Stimulated activated CD8-positive, alpha-beta memory T cell treated with anti-CD3 and anti-CD28 coated beads, Interleukin-15, amount 100 ng/mL, for 4 hours (primary cell): Measurements from ENCODE around the gene CYTH1.

Source experiments
- DNase-seq, 2 donors: peaks; one replicate each; pipeline ENCODE4 v3.0.0-alpha.2; 2020; ENCODE audit warnings: low read depth in 2 of 2

Gene CYTH1

DNA sequence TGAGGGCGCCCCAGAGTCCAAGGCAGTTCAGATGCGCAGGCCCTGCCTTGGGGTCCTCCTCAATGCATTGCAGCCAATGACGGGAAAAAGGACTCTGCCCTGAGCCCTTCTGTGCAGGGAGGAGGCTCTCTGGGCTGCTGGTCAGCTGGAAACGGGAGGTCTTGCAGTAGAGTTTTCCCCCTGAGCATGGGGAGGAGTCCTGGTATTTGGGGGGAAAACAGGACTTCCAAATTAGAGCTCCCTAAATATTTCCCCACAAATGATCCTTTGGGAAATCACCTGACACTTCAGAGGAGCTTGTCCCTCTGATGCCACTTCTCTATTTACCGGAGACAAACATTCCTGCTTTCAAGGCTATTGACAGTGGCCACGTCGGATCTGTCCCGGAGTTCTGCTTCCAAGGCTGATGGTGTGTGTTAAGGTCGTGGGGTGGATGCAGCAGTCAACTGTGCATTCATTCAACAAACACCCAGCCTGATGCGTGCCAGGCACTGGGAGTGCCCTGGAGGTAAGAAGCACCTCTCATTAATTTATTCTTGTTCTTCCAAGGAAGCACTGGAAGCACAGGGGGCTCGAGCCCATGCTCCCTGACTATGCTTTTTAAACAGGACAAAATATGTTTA lies 131.9 kb downstream of the CYTH1 start:
- no peak for DNase-seq

- DNase-seq = no peak
Observed at GRCh38 chr17:78648293-78648692, 133.8 kb downstream of the CYTH1 start.

DNA sequence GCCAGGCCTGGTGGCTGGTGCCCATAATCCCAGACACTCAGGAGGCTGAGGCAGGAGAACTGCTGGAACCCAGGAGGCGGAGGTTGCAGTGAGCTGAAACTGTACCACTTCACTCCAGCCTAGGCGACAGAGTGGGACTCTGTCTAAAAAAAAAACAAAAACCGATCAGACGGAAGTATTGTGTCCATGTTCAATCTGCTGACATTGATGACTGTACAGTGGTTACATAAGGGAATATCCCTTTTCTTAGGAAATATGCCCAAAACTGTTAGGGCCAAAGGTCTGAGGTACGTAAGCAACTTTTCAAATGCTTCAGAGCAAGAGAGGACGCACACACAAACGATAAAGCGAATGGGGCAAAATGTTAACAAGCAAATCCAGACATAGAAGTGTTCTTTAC lies 135.0 kb downstream of the CYTH1 start:
- no peak for DNase-seq

- DNase-seq = peak; percentile 31 to 35
Observed at GRCh38 chr17:78645421-78646295, 136.4 kb downstream of the CYTH1 start.

DNA sequence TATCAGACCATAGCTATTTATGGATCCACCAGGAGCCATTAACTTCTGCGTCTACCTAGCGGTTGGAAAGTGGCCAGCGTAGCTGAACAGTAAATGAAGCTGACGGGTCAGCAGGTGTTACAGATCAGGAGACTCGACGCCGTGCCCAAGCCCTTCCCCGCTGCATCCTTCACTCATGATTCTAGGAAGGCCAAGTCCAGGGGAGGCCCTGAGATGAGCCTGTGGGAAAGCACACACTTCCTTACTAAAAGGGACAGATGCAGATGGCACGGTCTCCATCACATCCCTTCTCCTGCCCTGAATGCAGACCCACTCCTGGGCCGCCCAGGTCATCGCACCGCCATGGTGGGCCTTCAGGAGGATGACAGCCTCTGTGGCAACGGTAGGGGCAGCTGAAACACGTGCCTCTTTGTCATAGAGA lies 137.1 kb downstream of the CYTH1 start:
- no peak for DNase-seq

GRCh38 chr17:78644224-78644623 lies 137.8 kb downstream of the CYTH1 start:
- DNase-seq = no peak

DNA sequence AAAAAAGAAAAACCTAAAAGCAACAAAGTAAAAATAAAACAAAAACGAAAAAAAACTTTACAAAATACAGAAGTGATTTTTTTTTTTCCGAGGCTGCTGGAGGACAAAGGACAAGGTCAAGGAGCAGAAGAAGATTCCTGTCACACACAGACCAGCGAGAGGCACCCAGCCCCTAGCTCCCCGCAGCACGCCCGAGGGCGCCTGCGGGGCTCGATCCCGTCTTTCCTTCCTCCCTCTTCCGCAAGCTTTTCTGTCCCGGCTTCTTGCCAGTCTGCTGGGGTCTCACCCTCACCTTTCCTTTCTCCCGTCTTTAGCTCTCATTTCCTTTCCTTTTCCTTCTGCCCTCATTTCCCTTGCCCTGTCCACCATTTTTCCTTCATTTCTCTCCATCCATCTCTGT lies 138.7 kb downstream of the CYTH1 start:
- DNase-seq = no peak

DNA sequence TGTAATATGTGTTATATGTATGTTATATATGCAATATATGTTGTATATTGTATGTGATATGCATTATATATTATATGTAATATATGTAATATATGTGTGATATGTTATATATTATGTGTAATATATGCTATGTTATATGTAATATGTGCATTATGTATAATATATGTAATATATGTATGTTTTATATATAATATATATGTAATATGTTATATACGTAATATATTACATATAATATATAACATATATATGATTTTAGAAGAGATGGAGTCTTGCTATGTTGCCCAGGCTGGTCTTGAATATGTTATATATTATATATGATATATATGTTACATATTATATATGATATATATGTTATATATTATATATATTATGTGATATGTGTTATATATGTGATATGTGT lies 139.4 kb downstream of the CYTH1 start:
- DNase-seq = no peak

DNA sequence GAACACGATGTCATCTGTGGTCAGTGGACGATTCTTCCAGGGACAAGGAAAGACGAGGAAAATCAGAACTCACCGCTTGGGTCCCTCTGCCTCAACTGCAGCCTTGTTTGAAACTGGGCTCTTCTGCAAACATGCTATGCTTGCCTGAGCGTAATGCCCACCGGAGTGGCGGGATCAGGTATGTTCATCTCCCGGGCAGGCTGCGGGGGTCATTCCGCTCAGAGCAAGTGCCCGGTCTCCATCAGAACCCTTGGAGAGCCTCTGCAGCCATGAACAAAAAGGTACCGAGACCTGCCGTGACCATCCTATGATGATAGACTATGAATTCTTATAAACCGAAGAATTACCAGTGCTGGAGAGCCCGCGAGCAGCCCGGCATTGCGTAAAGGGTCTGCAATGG lies 140.4 kb downstream of the CYTH1 start:
- DNase-seq = no peak

GRCh38 chr17:78641243-78641642 lies 140.8 kb downstream of the CYTH1 start:
- DNase-seq = no peak

GRCh38 chr17:78640700-78641099 lies 141.4 kb downstream of the CYTH1 start:
- no peak for DNase-seq

DNA sequence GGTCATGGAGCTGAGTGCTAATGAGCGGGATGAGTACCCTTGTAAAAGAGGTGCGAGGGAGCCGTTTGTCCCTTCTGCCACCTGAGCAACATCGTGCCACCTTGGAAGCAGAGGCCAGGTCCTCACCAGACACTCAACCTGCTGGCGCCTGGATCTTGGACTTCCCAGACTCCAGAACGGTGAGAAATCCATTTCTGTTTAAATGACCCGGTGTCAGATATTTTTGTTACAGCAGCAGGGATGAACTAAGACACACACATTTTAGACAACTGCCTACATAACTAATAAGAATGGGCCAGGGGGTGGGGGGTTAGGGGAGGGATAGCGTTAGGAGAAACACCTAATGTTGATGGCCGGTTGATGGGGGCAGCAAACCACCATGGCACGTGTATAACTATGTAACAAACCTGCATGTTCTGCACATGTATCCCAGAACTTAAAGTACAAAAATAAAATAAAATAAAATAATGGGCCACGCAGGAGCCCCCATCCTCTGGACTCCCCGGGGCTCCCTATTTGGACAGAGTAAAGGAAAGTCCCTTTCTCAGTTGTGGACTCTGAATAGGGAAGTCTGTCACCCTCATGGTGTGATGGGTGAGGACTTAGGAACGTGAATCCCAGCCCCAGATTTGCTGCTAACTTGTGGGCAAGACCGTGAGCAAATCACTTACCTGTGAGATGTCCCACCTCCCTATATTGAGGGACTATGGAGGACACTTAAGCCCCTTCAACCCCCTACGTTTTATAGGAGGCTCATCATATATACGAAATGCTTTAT lies 144.2 kb downstream of the CYTH1 start:
- no peak for DNase-seq

GRCh38 chr17:78637146-78637545 lies 144.9 kb downstream of the CYTH1 start:
- no peak for DNase-seq

- no peak for DNase-seq
Observed at GRCh38 chr17:78634154-78634553, 147.9 kb downstream of the CYTH1 start.

DNA sequence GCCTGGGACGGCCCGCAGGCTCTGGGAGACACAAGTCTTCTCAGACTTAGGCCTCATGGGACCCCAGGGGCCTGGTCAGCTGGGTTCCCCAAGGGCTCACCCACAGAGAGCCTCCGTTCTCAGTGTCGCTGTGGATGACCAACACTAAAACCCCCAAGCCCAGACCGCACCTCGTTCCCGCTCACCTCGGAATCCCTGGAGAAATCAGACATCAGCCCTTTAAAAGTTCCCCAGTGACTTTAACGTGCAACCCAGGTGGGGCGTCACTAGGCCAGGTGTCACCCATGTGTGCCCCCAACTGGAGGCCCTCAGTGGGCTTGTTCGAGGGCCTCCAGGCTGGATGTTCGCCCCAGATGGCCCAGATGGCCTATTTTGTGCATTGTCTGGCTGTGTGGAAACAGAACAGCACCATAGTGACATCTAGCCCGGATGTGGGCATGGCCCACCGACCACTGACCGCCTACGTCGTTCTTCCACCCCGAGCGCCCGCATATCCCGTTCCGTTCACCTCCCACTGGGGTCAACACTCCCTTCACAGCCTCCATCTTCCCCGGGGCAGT lies 152.6 kb downstream of the CYTH1 start:
- DNase-seq = no peak

- DNase-seq = no peak
Observed at GRCh38 chr17:78628547-78629435, 153.3 kb downstream of the CYTH1 start.

DNA sequence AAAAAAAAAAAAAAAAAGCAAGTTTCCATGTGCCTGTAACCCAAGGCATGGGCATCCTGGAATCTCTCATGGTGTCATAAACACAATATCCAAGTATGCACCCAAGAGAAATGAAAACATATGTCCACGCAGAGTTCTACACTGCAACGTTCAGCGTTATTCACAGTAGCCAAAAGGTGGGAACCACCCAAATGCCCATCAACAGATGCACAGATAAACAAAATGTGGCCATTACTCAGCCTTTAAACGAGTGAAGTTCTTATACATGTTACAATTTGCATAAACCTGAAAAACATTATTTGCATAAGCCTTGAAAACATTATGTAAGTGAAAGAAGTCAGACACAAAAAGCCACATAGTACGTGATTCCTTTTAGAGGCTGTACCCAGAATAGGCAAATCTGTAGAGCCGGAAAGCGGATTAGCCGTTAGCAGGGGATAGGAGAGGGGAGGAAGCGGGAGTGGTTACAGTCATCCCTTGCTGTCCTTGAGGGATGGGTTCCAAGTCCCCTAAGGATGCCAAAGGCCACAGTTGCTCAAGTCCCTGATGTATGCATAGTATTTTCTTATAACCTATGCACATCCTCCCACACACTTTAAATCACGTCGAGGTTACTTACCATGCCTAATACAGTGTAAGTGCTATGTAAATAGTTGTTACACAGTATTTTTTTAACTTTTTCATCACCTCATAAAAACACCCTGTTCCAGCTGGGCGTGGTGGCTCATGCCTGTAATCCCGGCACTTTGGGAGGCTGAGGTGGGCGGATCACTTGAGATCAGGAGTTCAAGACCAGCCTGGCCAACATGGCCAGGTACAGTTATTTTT lies 157.5 kb downstream of the CYTH1 start:
- no peak for DNase-seq
